Esophagus (tissue), 2 donors: Measurements from ENCODE around the gene TMEM259. TPM values are rescaled to one million over a fixed set of nuclear protein-coding genes. Genes with fewer than 3 reads are reported as not detected.

Source experiments
- H3K27ac ChIP-seq, 2 donors: one replicate each; pipeline ENCODE4 v1.5.1; 2013; ENCODE audit warnings: low read depth in 2 of 2, mild to moderate bottlenecking in 2 of 2, inconsistent platforms in 1 of 2, low read length in 1 of 2, moderate library complexity in 1 of 2
- H3K27me3 ChIP-seq, 2 donors: one replicate each; pipeline ENCODE4 v1.6.1; 2013; ENCODE audit warnings: low read length in 2 of 2, control low read depth in 1 of 2, mild to moderate bottlenecking in 1 of 2; ENCODE audit not compliant: insufficient read depth in 2 of 2, control insufficient read depth in 1 of 2
- H3K36me3 ChIP-seq, 2 donors: one replicate each; pipeline ENCODE4 v1.6.1; 2013; ENCODE audit warnings: low read length in 1 of 2; ENCODE audit not compliant: control insufficient read depth in 2 of 2, insufficient read depth in 2 of 2
- H3K4me1 ChIP-seq, 2 donors: one replicate each; pipeline ENCODE4 v1.6.1; 2013; ENCODE audit warnings: low read length in 1 of 2; ENCODE audit not compliant: control insufficient read depth in 2 of 2, insufficient read depth in 2 of 2
- H3K4me3 ChIP-seq, 2 donors: one replicate each; pipeline ENCODE4 v1.5.1; 2013; ENCODE audit warnings: low read length in 2 of 2, mild to moderate bottlenecking in 2 of 2, low read depth in 1 of 2, moderate library complexity in 1 of 2
- H3K9me3 ChIP-seq, 2 donors: one replicate each; pipeline ENCODE4 v1.6.1; 2013; ENCODE audit warnings: mild to moderate bottlenecking in 2 of 2, low read depth in 1 of 2, low read length in 1 of 2, moderate library complexity in 1 of 2; ENCODE audit not compliant: control insufficient read depth in 2 of 2, insufficient read depth in 1 of 2
- WGBS, 2 donors: extraction: QIAGEN DNeasy Blood & Tissue Kit; methylation state at CpG; one replicate each; pipeline ENCODE4 v1.1.7; 2013; 5-methylcytosine and 5-hydroxymethylcytosine counted together
- polyA plus RNA-seq, 2 donors: library from polyadenylated mRNA; stranded (reverse); fragments of 200-250 nt; gene quantifications; one replicate each; pipeline ENCODE4 v1.2.3, GENCODE V29; 2013
- donor health status: healthy with polysubstance abuse.
- donor health status: Bipolar disorder and iron deficiency.

Gene TMEM259
- polyA plus RNA-seq, 2 donors, result 142 to 238 TPM

DNA sequence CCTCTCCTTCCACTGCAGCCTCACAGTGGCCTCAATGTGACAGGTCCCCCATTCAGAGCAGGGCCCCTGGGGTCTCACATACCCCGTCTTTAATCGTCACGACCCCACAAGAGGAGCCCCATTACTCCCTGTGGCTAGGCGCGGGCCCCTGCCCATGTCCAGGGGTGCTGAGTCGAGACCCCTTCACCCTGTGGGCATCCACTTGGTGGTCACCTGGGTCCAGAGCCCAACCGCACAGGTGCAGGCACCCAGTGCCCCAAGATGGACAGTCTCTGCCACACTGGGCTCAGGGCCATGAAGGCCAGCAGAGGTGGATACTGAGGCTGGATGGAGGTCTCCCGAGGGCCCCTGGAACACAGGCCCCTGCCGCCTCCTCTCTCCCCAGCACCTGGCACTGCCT is 3.0 kb downstream of the TMEM259 start:
- 85 to 87% methylated on average over 7 to 9 of the region's 9 CpGs for WGBS, 2 donors
- Histone ChIP-seq H3K27ac (peak overlapping the region; percentile 53 to 98), H3K36me3 (peaks cover 0 to 25% of the 10 kb centered on the region in 2 donors), H3K27me3 (no peaks in the 10 kb centered on the region), H3K9me3 (peaks cover 0 to 3% of the 10 kb centered on the region in 2 donors), H3K4me1 (peaks cover 38 to 43% of the 10 kb centered on the region in 2 donors), H3K4me3 (no peak overlapping the region)

DNA sequence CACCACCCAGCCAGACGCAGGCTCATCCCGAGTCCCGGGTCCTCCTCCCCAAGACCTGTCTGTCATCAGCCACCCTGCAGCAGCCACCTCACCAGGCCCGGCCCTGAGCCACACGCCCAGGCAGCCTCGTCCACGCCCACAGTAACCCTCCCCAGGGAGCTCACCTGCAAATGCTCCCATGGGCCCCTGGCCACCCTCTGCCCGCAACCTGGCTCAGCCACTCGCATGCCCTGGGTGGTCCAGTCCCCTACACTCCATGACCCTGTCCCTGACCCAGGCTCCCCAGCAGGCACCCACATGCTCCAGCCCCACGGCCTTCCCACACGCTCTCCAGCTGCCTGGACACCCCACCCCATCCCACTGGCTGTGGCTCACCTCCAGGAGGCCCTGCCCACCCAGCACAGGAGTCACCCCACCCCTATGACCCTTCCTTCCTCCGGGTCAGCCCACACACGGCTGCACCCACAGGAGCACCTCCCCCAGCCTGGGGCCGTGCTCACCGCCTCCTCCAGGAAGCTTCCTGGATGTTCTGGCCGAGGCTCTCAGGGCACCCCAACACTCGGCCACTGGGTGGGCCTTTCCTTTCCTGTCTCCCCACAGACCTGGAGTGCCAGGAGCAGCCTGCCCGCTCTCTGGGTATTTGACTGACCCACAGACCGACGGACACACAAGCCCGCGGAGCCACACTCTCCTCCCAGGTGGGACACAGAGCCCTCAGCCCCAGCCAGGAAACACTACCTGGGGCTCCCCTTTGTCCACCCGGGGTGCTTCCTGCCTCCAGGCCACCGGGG is 3.6 kb downstream of the TMEM259 start:
- Histone ChIP-seq H3K27me3 (no peaks in the 10 kb centered on the region), H3K27ac (peak overlapping the region; percentile 84 to 98), H3K36me3 (peaks cover 0 to 29% of the 10 kb centered on the region in 2 donors), H3K4me3 (peak overlapping the region; percentile 9 to 23), H3K4me1 (peaks cover 38 to 43% of the 10 kb centered on the region in 2 donors), H3K9me3 (peaks cover 0 to 3% of the 10 kb centered on the region in 2 donors)
- 43 to 47% methylated on average over 24 of the region's 24 CpGs for WGBS, 2 donors

DNA sequence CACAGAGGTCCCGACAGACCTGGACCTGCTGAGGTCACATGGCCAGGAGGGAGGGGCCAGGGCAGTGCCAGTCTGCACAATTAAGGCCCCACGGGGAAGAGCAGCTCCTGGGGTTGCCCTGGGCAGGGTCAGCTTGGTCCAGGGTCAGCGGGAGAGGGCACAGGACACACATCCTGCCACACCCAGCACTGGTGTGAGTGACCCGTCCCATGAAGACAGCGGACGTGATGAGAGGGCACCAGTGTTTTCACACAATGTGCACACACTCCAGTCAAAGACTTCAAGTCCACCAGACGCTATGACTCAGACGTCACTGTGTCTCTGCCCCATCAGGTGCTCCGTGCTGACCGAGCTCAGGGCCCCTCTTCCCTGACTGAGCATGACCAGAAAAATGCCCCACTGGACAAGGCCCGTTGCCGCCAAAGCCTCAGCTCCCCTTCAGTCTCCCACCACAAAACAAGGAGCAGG is 4.2 kb downstream of the TMEM259 start:
- Histone ChIP-seq H3K4me3 (peak overlapping the region; percentile 9 to 23), H3K27ac (peak overlapping the region; percentile 84 to 98), H3K4me1 (peaks cover 38 to 43% of the 10 kb centered on the region in 2 donors), H3K9me3 (peaks cover 0 to 3% of the 10 kb centered on the region in 2 donors), H3K36me3 (peaks cover 0 to 35% of the 10 kb centered on the region in 2 donors), H3K27me3 (no peaks in the 10 kb centered on the region)
- WGBS, 2 donors, result 29 to 45% methylated on average over 12 of the region's 12 CpGs

DNA sequence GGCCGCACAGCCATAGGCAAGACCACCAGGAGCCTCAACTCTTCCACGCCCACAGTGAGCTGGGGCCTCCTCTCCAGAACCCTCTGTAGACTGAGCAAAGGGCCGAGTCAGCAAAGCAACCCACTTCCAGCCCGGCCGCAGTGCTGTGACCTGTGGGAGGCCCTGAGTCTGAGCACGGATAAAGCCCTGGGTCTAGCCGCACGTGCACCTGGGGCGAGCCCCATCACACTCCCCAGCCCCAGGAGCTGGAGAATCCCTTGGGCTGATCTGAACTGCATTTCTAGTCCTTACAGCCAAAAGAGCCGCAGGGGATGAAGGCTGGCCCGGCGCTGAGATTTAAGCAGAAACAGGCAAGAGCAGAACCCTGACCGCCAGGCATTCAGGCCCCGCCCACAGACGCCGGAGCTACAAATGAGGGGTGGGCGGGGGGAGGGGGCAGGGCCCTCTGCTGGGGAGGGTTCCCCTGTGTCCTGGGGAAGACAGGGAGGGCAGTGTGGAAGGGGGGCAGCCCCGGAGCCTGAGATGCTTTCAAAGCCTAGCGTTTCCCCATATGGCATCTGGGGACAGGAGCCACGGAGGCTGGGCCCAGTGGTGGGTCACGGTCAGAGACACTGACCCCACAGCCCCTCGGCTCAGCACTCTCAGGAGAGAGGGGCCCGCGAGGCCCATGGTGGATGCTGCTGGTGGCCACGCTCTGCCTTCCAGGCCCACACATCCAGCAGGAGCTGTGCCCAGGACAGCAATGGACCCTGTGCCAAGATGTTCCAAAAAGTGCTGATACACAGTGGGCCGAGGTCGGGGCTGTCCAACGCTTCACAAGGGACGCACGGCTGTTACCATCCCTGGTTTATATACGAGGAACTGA is 4.9 kb downstream of the TMEM259 start:
- peak overlapping the region; percentile 84 to 98 for H3K27ac ChIP-seq
- no peak overlapping the region for H3K4me3 ChIP-seq
- H3K9me3 ChIP-seq, result peaks cover 0 to 3% of the 10 kb centered on the region in 2 donors
- WGBS, 2 donors, result 46 to 56% methylated on average over 31 of the region's 31 CpGs
- peaks cover 4 to 39% of the 10 kb centered on the region in 2 donors for H3K36me3 ChIP-seq
- peaks cover 38 to 43% of the 10 kb centered on the region in 2 donors for H3K4me1 ChIP-seq
- no peaks in the 10 kb centered on the region for H3K27me3 ChIP-seq

DNA sequence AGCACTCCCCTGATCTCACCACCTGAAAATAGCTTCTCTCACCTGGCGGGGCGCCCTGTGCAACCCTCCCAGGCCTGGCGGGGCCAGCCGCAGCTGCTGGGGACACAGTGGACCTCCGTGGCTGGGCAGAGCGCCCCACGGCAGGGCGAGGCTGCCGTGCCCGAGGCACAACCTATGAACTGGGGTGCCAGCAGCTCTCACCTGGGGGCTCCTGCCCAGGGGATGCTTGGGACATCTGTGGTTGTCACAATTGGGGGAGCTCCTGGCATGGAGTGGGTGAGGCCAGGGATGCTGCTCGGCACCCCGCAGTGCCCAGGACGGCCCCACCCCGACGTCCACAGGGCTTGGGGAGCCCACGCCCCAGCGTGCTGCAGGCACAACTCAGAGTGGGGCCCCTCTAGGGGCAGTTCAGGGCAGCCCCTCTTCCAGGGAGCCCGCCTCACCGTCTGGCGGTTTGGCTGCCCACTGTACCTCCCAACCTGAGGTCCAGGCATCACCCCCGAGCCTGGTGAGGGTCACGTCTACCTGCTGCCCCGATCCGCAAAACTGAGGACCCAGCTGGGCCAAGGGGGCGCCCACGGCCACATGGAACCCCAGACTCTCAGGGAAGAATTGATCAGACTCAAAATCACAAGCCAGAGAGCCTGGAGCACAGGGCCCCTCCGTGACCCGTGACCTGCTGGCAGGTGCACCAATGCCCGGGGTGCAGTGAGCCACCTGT is 5.7 kb downstream of the TMEM259 start:
- Histone ChIP-seq H3K27me3 (no peaks in the 10 kb centered on the region), H3K36me3 (peaks cover 4 to 47% of the 10 kb centered on the region in 2 donors), H3K9me3 (peaks cover 0 to 3% of the 10 kb centered on the region in 2 donors), H3K27ac (peak overlapping the region in 1 of 2 donors; percentile 98), H3K4me1 (peaks cover 38 to 42% of the 10 kb centered on the region in 2 donors), H3K4me3 (no peak overlapping the region)
- WGBS, 2 donors, result 78 to 83% methylated on average over 29 of the region's 29 CpGs

DNA sequence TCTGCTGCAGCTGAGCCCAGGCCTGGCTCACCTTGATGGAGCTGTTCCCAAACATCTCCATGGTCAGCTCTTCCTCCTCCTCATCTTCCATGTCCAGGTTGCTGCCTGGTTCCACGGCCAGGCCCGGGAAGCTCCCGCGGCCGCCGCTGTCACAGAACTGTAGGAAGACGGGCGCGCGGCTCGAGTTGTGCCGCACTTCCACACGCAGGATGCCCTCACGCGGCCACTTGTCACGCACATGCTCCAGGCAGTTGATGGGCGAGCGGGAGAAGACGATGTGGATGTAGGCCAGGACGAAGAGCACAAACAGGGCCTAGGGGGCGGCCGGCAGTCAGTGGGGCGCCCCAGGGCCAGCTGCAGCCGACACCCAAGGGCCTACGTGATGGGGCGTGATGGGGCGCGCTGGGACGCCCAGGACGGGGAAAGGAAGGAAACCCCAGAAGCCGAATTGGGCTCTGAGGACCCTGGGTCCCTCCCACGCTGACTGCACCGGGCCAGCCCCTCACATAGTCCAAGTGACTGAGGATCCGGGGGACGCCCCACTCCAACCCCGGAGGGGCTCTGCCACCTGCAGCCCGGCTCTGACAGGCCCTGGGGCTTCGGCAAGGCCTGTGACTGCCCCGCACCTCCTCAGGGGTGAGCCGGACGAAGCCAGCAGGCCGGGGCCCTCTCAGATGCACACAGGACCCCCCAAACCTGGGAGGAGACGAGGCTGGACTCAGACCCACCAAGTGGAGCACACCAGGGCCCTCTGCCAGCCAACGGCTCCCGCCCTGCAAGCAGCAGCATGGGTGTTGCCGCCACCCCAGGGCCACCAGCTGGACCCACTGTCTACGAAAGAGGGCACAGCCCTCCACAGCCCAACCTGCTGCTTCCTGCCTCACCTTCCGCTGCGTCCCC is 6.5 kb downstream of the TMEM259 start:
- peaks cover 4 to 55% of the 10 kb centered on the region in 2 donors for H3K36me3 ChIP-seq
- peaks cover 32 to 37% of the 10 kb centered on the region in 2 donors for H3K4me1 ChIP-seq
- no peaks in the 10 kb centered on the region for H3K9me3 ChIP-seq
- H3K4me3 ChIP-seq, result no peak overlapping the region
- WGBS, 2 donors, result 85 to 90% methylated on average over 47 to 49 of the region's 49 CpGs
- H3K27ac ChIP-seq, result no peak overlapping the region
- no peaks in the 10 kb centered on the region for H3K27me3 ChIP-seq

DNA sequence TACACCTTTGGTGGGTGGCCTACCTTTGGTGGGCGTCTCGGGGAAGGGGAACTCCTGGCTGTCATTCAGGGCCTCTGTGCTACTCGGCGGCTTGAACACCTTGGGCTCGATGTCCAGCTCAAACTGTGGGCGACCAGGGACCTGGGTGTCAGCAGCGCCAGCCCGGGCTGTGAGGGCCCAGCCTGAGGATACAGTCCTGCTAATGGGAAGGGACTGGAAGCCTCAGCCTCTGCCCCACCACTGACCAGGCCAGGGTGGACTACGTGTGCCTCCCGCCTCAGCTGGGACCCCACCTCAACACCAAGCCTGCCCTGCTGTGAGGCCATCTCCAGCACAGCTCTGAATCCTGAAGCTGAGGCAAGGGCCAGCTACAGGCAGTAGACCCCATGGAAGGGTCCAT is 7.7 kb downstream of the TMEM259 start:
- Histone ChIP-seq H3K36me3 (peaks cover 4 to 59% of the 10 kb centered on the region in 2 donors), H3K27ac (no peak overlapping the region), H3K27me3 (no peaks in the 10 kb centered on the region), H3K4me1 (peaks cover 26 to 31% of the 10 kb centered on the region in 2 donors), H3K4me3 (no peak overlapping the region), H3K9me3 (no peaks in the 10 kb centered on the region)
- WGBS, 2 donors, result 92 to 95% methylated on average over 10 of the region's 10 CpGs

DNA sequence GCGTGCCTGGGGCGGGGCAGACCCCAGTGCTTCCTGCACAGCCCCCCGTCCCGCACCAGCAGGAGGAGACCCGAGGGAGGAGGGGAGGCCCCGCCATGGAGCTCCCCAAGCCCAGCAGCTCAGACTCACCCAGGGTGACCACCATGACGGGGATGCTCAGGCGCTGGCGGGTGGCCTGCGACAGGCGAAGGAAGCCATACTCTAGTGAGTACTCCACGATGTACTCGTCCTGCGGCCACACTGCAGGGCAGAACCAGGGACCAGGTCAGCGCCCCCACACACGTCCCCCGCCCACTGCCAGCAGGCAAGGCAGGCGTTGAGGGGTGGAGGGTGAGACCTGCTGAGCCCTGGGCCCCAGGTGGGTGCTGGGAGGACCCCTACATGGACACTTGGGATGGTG is 8.6 kb downstream of the TMEM259 start:
- Histone ChIP-seq H3K4me1 (peaks cover 19 to 22% of the 10 kb centered on the region in 2 donors), H3K27ac (no peak overlapping the region), H3K36me3 (peaks cover 4 to 55% of the 10 kb centered on the region in 2 donors), H3K27me3 (no peaks in the 10 kb centered on the region), H3K4me3 (no peak overlapping the region), H3K9me3 (no peaks in the 10 kb centered on the region)
- 92 to 93% methylated on average over 17 to 18 of the region's 18 CpGs for WGBS, 2 donors
